HTR-8/SVneo (cell line): ENCODE results near the gene ADAMTS3.
"Not testable (repeated sequence)": the region's sequence is repeated elsewhere in the genome, so short reads cannot be mapped to it uniquely, and the experiment has no call there.

ENCODE experiments used
- DNase-seq: peaks from one replicate; pipeline ENCODE4 v3.0.0; 2011; ENCODE audit warnings: low spot score, mixed read lengths; ENCODE audit not compliant: insufficient read length
- FAIRE-seq: peaks from 2 replicates; lab custom pipeline; 2011; peaks lifted over from hg19 to GRCh38; lab: Jason Lieb, UNC

Gene ADAMTS3

GRCh38 chr4:72484981-72485380, 84.0 kb downstream of the ADAMTS3 start:
- FAIRE-seq: no peak

GRCh38 chr4:72473434-72473900, 95.6 kb downstream of the ADAMTS3 start:
- FAIRE-seq (no peak), DNase-seq (no peak)

More at GRCh38 chr4:72484981-72485380, 84.0 kb downstream of the ADAMTS3 start:
- DNase-seq: no peak

DNA sequence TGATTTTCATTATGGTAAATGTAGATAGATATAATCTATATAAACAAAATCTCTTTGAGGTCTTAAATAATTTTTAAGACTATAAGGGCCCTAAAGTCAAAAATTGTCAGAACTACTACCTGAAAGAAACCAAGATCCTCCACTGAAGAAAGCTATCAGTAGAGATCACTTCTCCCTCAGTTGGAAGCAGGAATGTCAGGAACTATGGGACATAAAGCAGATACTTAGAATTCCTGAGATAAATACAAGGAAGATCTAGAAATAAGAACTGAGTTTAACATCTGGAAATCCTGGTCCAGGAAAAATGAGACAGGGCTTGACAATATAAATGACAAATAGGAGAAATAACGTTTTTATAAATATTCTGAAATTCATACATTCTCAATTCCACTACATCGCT, 97.2 kb downstream of the ADAMTS3 start:
- no peak for DNase-seq
- FAIRE-seq: no peak

GRCh38 chr4:72468904-72469502, 100.0 kb downstream of the ADAMTS3 start:
- no peak for FAIRE-seq

DNA sequence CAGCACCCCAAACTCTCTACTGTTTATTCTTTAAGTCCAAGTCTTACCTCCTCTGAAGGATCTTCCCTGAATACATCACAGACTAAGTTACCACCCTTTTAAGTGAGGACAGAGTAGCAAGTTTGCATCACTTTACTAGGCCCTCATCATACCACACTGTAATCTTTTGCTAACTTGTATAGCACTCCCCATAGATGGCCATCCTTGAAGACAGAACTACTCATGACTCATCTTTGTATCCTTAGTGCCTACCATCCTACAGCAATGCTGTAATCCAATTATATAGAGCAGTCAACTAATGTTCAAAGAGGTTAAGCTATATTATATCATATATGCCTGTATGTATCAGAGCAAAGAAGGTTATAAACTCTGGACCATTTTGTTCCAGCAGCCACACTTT, 101.4 kb downstream of the ADAMTS3 start:
- no peak for DNase-seq
- no peak for FAIRE-seq

More at GRCh38 chr4:72468904-72469502, 100.0 kb downstream of the ADAMTS3 start:
- no peak for DNase-seq

GRCh38 chr4:72463724-72464123, 105.3 kb downstream of the ADAMTS3 start:
- FAIRE-seq (no peak), DNase-seq (no peak)

DNA sequence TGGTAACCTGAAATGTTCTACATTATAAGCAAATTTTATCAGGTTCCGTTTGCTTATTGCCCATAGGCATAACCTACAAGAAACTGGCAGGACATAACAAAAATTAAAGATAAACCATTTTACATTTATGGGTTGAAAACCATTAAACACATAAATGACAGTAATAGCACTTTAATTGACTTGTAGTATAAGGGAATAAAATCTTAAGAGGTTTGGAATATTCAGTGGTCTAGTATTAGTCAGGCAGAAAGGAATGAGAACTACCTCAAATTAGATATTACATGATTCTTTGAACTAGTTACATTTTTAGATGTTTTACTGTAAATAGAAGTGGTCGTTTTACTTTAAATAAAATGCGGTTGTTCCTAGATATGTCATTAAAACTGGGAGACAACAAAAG, 111.9 kb downstream of the ADAMTS3 start:
- FAIRE-seq (no peak), DNase-seq (no peak)

GRCh38 chr4:72451349-72451748, 117.7 kb downstream of the ADAMTS3 start:
- no peak for FAIRE-seq

DNA sequence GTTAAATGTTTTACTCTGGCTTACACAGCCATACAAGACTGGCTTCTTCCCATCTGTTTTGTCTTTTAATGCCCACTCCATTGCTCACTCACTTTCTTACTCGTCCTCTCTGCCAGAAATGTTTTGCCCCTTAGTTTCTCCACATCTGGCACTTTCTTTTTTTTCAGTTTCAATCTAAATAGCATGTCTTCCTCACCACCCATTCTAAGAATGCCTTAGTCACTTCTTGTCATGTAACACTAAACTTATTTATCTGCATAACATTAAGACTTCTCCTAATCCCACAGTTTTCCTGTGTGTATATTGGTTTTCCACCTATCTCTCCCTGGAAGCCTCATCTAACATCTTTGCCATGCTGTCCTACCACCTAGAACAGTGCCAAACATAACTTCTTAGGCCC, 119.3 kb downstream of the ADAMTS3 start:
- FAIRE-seq (no peak), DNase-seq (no peak)

More at GRCh38 chr4:72451349-72451748, 117.7 kb downstream of the ADAMTS3 start:
- no peak for DNase-seq

- no peak for DNase-seq
- no peak for FAIRE-seq
Measured at GRCh38 chr4:72448231-72448630, 120.8 kb downstream of the ADAMTS3 start.

GRCh38 chr4:72446353-72447055, 122.5 kb downstream of the ADAMTS3 start:
- FAIRE-seq: no peak
- DNase-seq: no peak

- FAIRE-seq: no peak
- no peak for DNase-seq
Measured at GRCh38 chr4:72444092-72444491, 124.9 kb downstream of the ADAMTS3 start.

GRCh38 chr4:72442715-72443114, 126.3 kb downstream of the ADAMTS3 start:
- FAIRE-seq (no peak), DNase-seq (no peak)

GRCh38 chr4:72442147-72442546, 126.9 kb downstream of the ADAMTS3 start:
- DNase-seq (no peak), FAIRE-seq (no peak)

- DNase-seq: no peak
- FAIRE-seq: no peak
Measured at GRCh38 chr4:72440386-72440785, 128.6 kb downstream of the ADAMTS3 start.

DNA sequence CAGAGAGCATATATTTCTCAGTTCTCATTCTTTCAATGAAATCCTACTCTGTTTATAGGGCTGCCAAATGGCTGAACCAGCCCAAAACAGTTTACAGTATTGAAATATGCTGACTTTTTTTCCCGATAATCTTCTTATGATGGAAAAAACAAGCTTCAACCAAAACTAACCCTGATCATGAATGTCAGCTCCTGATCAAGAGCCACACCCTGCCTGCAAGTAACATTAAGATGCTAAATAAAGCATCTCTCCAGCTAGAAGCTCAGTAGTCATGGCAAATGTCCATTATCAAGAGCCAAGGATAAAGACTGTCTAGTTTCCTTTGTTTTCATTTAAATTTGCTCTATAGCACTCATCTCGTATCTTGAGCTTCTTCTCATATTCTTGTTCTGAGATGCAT, 136.0 kb downstream of the ADAMTS3 start:
- DNase-seq (no peak), FAIRE-seq (no peak)

DNA sequence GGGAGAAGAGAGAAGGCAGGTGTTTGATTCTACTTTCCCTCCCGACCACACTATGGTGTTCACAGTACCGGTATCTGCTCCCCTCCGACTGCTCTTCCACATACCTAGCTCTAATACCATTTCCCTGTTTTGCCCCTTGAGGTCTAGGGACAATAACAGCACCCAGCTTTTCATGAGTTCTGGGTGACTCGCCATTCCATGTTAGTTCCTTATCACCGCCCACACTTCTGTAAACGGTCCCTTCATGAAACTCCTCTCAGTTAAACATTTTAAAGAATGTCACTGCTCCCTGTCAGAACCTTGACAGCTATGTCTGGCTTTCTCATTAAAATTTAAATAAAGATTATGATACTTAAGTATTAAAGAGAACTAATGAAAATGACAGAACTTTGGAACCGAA, 136.7 kb downstream of the ADAMTS3 start:
- FAIRE-seq (no peak), DNase-seq (no peak)

GRCh38 chr4:72430988-72431387, 138.0 kb downstream of the ADAMTS3 start:
- DNase-seq: no peak
- no peak for FAIRE-seq

DNA sequence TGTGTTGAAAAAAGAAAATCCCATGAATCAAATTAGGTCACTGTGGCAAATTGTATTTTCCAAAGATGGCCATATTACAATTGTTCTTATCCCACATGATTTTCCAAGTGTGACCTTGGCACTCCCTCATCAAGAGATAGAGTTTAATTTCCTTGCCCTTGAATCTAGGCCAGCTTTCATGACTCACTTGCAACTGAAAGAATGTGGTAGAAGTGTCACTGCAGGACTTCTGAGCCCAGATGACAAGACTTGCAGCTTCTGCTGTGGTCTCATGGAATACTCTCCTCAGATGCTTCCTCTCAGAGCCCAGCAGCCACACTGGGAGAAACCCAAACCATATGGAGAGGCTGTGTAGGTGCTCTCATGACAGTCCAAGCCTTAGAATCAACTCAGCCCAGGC, 139.0 kb downstream of the ADAMTS3 start:
- DNase-seq (no peak), FAIRE-seq (no peak)

- DNase-seq: no peak
- FAIRE-seq: no peak
Measured at GRCh38 chr4:72429397-72429889, 139.6 kb downstream of the ADAMTS3 start.

GRCh38 chr4:72427057-72427456, 142.0 kb downstream of the ADAMTS3 start:
- no peak for FAIRE-seq
- no peak for DNase-seq

DNA sequence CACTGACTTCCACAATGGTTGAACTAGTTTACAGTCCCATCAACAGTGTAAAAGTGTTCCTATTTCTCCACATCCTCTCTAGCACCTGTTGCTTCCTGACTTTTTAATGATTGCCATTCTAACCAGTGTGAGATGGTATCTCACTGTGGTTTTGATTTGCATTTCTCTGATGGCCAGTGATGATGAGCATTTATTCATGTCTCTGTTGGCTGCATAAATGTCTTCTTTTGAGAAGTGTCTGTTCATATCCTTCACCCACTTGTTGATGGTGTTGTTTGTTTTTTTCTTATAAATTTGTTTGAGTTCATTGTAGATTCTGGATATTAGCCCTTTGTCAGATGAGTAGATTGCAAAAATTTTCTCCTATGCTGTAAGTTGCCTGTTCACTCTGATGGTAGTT, 143.1 kb downstream of the ADAMTS3 start:
- not testable (repeated sequence) for FAIRE-seq, DNase-seq
